GM13977 (cell line): ENCODE results near the gene SUSD4.

Source experiments
- DNase-seq: peaks from one replicate; pipeline ENCODE4 v3.0.0; 2012; ENCODE audit warnings: low spot score
- CTCF ChIP-seq: IDR thresholded peaks from 2 replicates; pipeline ENCODE4 v1.5.1; 2012; ENCODE audit warnings: mild to moderate bottlenecking, control low read depth; ENCODE audit not compliant: insufficient read depth; ENCODE audit errors: extremely low read depth, missing control alignments
- in situ Hi-C: fragments of 300-500 bp; cut with MboI; formaldehyde crosslinking; loops from one replicate; pipeline ENCODE4 v1.12.0; 2022; ENCODE audit warnings: low sequenced_read_pairs, low pct_unique_long_range_greater_than_20kb, mixed read lengths, inconsistent platforms; ENCODE audit not compliant: unreplicated experiment

SUSD4 gene

GRCh38 chr1:223316082-223316481, 47.9 kb downstream of the SUSD4 start:
- no peak for DNase-seq
- no peak for TF ChIP-seq CTCF
- in situ Hi-C loops, result no loop called here

- in situ Hi-C loops, result no loop called here
- DNase-seq, result no peak
- TF ChIP-seq CTCF, result no peak
These were observed 48.3 kb downstream of the SUSD4 start for GRCh38 chr1:223315665-223316064.

GRCh38 chr1:223313415-223313754, 50.6 kb downstream of the SUSD4 start:
- TF ChIP-seq CTCF, result no peak
- in situ Hi-C loops, result no loop called here
- DNase-seq, result no peak

GRCh38 chr1:223312705-223313414, 51.1 kb downstream of the SUSD4 start:
- no peak for TF ChIP-seq CTCF
- in situ Hi-C loops, result no loop called here
- no peak for DNase-seq

GRCh38 chr1:223312273-223312672, 51.7 kb downstream of the SUSD4 start:
- DNase-seq, result no peak
- no peak for TF ChIP-seq CTCF
- in situ Hi-C loops, result no loop called here

- in situ Hi-C loops, result no loop called here
- no peak for TF ChIP-seq CTCF
- no peak for DNase-seq
These were observed 52.1 kb downstream of the SUSD4 start for GRCh38 chr1:223311826-223312225.

GRCh38 chr1:223308136-223308535, 55.8 kb downstream of the SUSD4 start:
- in situ Hi-C loops, result no loop called here
- TF ChIP-seq CTCF, result no peak
- DNase-seq, result no peak
